Thyroid gland (tissue), 4 donors: ENCODE data around the gene TRIM14.

Experiments
- CTCF ChIP-seq, 6 experiments: fragments of 200-600 bp in 3 of 6; fragments of 450-650 bp in 3 of 6; sonication (generic) in 3 of 6; IDR thresholded peaks; one replicate each; pipeline ENCODE4 v1.5.1; 2016 to 2019; ENCODE audit warnings: antibody characterized with exemption in 6 of 6, mild to moderate bottlenecking in 2 of 6, inconsistent platforms in 1 of 6, moderate library complexity in 1 of 6
- POLR2A ChIP-seq, 2 donors: fragments of 450-650 bp; IDR thresholded peaks; one replicate each; pipeline ENCODE4 v1.6.1; 2017; ENCODE audit warnings: antibody characterized with exemption in 2 of 2, mild to moderate bottlenecking in 2 of 2, moderate library complexity in 1 of 2

GRCh38 chr9:98046180-98046543 is 72.9 kb downstream of the TRIM14 start:
- TF ChIP-seq CTCF (IDR thresholded peaks at IDR 0.05) (no peak), POLR2A (IDR thresholded peaks at IDR 0.05) (no peak)
